ENCODE data around the gene AUH.

AUH gene

DNA sequence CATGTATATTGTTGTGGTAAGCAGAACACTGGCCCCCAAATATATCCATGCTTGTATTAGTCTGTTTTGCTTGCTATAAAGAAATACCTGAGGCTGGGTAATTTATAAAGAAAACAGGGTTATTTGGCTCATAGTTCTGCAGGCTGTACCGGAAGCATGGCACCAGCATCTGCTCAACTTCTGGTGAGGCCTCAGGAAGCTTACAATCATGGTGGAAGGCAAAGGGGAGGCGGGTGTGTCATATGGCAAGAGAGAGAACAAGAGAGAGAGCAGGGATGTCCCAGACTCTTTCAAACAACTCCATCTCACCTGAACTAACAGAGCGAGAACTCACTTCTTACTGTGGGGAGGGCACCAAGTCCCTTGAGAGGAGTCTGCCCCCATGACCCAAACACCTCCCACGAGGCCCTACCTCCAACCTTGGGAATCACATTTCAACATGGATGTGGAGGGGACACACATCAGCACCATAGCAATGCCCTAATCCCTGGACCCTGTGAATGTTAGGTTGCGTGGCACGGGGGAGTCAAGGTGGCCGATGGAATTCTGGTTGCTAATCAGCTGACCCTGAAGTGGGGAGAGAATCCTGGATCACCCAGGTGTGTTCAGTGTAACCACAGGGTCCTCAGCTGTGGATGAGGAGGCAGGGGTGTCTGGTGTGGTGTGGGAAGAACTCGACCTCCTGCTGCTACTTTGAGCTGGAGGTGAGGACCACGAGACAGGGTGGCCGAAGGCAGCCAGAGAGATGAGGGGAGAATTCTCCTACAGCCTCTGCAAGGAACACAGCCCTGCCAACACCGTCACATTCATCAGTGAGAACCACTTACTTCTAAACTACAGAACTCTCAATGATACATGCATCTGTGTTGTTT, 172.8 kb downstream of the AUH start:
- DNase-seq (ENCODE audit: low read depth), result no peak

DNA sequence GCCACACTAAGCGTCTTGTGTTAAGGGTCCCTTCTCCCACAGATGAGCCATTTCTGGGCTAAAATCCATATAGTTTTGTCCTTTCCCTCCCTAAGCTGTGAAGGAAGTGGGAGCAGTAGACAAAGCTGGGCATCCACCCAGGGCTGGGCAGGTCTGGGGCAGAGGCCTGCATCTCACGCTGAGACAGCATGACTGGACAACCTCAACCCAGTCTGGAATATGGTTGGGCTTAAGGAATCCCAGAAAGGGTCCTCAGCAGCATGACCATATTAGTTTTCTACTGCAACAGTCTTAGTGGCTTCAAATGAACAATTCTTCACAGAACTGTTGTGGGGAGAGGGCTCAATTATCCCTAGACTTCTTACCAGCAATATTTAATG, 173.8 kb downstream of the AUH start:
- no peak for DNase-seq (ENCODE audit: low read depth)

DNA sequence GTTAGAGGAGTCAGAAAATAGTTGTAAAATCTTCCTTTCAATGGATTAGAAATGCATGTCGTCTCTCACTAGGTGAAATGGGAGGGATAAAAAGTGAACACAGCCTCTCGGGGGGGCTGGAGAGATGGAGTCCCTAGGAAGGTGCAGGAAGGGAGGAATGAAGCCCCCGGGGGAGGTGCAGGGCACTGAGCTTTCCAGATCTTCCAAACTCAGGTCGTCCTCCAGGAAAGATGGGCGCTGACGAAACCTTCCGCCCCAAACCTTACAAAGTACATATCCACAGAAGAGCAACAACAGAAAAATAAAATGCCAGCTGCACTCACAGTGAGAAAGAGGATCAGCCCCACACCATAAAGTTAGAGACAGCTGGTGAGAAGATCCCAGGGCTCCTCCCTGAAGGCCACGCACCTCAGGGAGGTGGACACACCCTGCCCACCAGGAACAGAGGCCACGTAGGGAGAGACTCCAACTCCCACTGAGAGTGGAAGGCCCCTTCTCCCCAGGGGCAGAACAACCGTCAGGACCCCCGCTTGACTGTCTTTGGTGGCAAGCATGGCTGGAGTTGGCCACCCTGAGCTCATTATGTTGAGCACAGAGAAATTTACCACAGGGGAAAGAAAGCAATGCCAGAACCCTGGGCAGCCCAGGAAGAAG, 174.3 kb downstream of the AUH start:
- no peak for DNase-seq (ENCODE audit: low read depth)

DNA sequence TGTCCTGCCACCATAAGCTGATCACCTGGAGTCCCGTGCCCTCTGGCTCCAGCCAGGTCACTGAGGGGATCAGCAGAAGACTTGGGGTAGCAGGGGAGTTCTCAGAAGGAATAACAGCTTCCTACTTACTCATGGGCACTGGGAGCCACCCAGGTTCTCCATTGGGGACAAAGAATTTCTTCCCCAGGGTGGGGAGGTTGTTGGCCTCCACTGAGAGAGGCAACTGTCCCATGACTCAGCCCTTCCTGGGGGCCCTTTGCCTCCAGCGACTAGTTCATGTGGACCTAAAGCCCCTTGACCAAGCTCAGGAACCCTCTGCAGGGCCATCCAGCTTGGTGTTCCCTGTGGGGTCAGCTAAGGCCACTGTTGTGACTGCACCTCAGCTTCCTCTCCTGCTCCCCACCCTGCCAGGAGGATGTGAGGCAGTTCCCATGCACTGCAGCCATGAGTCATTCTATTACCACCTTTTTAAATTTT, 175.0 kb downstream of the AUH start:
- no peak for DNase-seq (ENCODE audit: low read depth)

DNA sequence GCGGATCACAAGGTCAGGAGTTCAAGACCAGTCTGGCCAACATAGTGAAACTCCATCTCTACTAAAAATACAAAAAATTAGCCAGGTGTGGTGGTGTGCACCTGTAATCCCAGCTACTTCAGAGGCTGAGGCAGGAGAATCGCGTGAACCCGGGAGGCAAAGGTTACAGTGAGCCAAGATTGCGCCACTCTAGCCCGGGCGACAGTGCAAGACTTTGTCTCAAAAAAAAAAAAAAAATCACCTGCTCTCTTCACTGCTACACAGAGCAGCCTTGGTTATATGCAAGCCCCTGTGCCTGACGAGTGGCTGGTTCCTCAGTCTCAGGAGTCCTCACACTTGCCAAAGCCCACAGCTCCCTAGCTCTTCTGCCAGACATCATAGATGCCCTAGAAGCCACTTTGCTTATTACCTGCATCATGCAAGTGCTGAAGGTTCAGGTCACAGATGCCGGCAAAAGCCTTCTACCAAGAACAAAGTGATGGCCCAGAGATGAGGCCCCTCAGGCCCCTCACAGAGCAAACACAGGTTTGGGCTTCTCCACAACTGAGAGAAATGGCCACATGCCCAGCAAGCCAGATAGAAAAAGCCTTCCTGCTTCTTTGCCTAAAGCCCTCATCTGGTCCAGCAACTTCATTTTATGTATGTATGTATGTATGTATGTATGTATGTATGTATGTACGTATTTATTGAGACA, 176.4 kb downstream of the AUH start:
- no peak for DNase-seq (ENCODE audit: low read depth)

DNA sequence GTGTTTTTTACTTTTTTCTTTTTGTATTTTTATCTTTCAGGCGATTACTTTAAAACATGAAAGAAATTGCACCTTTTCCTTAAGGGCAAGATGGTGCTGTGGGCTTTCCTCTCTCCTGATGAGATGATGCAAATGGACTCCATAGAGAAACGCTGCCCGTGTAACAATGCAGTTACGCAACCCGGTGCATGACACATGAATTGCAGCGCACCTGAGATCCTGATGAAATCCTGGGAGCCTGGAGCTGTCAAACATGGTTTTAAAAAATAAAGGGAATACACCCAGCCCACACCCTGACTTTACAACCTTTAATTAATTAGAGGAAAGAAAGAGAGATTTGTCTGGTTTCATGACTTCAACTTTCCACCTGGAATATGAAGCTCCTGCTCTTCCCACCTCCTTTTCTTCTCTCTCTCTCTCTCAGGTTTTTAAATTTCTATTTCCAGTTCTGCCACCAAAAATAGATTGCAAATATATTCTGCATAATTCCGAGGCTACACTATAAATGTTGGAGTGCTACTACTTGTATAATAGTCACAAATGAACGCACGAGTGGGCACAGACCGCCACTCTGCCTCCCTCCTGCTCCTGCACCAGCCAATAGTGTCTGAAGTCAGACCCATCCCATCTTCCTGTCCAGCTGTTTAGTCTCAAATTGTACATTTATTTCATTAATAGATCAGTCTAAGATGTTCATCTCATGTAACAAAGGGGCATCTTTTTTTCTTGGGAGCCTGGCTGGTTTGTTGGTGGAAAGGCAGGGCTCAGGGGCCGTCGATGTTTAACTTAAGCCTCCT, 179.1 kb downstream of the AUH start:
- DNase-seq (ENCODE audit: low read depth), result no peak

DNA sequence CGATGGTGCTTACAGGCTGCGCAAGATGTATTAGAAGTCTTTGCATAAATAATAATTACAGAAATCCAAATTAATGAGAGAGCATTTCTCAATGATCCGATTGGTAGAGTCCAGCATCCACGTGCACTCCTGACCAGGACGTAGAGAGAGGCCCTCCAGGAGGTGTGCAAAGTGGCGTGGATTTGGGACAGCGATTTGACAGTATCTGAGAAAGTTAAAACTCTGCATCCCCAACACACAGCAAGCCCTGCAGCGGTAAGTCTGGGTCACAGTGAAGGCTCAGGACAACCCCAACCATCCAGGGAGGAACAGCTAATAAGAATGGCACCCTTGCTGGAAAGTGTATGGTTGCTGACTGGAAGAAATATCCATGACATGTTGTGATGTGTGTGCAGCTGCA, 180.2 kb downstream of the AUH start:
- DNase-seq (ENCODE audit: low read depth), result no peak

DNA sequence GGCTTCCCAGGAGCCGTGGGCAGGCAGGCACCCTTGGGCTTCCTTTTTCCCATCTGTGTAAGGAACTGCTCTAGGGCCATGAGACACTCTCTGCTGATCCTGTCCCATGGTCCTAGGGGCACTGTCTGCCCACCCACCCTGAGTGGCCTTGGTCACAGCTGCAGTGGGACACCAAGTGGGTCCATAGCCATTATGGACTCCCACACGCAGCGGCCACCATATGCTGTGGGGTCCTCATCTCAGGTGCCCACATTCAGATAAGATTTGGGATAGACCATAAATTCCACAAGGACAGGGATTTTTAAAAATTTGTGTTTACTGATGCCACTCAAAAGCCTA, 180.8 kb downstream of the AUH start:
- DNase-seq (ENCODE audit: low read depth), result no peak

DNA sequence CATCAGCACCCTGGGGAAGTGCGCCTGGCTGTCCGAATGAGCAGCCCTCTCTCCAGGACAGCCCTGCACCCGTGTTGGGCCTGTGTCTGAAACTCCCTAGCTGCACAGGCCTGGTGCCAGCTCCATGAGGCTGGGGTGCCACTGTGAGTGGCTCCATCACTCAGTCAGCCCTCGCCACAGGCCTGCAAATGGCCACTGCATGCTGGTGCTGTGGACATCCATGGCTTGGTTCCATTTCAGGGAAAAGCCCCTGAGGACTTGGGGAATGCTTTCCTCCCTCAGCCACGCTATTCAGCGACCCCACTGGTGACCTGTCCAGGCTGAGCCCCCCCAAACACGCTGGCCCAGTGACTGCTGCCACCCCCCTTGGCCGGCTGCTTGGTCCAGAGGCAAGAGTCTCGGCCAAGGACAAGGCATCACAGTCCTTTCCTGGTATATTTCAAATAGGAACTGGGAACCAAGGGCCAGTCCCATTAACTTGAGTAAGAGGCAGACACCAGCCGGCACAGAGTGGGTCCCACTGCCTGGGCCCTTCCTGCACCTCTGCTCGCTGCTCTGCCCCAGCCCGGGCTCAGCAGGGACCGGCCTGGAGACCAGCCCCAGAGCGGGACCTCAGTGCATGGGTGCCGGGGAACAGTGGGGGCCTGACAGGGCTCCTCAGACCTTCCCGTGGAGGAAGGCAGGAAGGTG, 181.3 kb downstream of the AUH start:
- no peak for DNase-seq (ENCODE audit: low read depth)

DNA sequence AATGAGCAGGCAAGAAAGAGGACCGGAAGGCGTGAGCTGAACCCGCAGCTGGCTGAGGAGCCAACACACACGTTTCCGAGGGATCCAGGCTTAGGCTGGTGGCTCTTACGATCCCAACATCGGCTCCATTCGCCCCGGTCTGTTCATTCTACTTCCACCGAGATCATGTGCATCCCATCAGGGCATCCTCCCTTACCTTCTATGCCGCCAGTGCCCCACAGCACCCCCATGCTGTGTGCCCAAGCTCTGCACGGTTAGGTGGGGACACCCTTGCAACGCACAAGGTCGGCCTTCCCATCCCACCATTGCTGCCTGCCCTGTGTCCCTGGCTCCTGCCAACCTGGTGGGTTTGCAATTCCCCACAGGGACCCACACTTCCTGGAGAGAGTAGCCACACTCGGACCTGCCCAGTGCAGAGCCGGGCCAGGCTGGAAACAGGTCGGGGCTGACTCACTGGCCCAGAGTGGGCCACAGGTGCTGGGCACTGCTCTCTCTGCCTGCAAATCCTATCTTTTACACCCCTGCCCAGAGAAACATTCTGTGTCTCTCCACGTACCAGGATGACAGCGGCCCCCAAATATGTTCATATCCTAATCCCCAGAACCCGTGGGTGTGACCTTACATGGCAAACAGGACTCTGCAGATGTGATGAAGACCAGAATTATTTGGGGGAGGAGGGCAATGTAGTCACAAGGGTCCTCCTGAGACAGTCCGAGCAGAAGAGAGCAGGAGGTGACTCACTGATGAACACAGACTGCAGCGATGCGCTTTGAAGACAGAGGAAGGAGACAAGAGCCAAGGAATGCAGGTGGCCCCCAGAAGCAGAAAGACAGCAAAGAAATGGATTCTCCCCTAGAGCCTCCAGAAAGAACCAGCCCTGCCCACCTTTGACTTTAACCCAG, 182.2 kb downstream of the AUH start:
- no peak for DNase-seq (ENCODE audit: low read depth)

DNA sequence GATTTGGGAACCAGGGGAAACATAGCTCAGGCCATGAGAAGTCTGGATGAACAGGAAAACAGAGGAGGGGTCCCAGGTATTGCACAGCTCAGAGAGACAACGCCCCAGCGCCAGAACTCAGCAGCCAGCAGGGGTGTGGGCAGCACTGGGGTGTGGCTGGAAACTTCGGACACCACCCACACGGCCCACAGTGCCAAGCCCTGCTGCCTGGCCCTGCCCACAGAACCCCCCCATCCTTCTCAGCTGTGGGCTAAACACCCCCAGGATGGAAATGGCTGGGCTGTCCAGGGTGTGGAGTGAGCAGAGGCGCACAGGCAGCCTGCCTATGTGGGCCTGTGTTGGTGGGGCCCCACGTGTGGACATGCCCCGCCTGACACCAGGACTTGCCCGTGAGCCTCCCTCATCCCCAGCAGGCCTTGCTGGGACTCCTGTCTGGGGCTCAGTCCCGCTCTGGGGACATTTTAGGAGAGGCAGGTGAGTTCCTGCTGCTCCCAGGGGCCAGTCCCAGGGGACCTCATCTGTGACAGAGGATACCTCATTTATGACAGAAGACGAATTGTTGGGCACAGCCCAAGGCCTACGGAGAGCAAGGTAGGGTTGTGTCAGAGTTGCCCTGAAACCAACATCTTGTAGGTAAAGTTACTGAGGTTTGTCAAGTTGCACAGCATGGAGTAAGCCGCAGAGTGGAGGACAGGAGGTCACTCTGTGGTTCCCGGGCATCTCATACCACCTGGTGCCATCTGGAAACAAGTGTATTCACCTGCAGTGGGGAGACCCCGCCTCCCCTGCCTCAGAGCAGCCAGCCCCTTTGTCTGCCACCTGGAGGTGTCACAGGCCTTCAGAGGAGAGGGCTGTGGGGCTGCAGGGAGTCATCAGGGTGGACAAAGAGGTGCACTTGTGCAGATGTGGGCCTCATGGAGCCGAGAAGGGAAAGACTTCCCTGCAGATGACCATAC, 183.2 kb downstream of the AUH start:
- DNase-seq (ENCODE audit: low read depth), result no peak

DNA sequence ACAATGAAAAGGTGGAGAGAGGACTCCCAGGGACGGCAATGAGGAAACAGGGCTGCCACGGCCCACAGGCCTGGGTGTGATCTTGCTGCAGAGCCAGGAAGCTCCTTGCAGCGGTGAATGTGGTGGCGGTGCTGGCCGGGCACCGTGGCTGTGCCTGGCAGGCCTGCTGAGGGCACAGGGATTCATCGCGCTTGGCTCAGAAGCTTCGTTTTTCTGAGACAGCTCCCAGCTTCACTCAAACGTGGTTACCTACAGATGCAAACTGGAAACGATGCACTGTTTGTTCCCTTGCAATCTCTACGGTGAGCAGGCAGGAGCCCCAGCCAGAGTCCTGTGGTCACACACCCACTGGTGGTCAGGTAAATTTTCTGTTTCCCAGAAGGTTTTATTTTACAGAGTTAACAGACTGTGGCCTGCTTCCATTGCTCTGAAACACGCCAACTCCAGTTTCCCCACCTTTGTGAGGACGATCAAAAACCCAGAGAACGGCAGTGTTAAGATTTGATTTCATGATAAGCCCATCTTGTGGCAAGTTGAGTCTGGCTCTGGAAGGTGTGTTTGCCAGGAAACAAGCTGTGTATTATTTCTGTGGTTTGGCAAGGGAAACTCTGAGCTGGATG, 183.9 kb downstream of the AUH start:
- no peak for DNase-seq (ENCODE audit: low read depth)

DNA sequence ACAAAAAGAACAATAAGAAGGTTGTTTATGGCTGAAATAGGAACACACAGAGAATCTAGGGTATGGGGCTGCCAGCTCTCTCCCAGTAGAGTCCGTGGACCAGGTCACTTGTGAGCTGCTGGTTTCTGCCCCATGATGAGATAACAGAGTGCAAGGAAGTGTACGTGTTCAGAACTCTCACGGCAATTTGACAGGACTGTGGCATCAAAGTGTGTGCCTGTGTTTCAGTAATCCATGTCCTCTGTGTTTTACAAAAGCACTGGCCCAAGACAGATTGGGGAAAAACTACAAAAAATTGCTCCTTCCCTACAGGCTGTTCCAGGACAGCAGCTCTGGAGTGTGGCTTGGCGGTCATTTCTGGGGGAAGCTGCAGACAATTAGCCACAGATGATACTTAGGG, 184.6 kb downstream of the AUH start:
- DNase-seq (ENCODE audit: low read depth), result no peak

DNA sequence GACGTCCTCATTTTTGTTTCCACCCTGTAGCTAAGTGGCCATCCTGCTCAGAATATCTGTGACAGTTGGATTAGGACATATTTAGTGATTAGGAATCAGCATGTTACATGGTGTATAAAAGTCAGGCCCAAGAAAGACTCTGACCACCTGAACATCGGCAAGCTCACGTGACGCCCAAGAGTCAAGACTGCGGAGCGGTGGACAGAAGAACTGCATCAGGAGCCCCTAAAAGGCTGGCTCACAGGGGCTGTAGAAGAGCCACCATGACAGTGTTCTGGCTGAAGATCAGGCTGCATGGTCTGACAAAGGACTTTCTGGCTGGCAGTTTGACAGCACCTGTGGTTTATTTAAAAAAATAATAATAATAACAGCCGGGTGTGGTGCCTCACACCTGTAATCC, 185.3 kb downstream of the AUH start:
- no peak for DNase-seq (ENCODE audit: low read depth)

DNA sequence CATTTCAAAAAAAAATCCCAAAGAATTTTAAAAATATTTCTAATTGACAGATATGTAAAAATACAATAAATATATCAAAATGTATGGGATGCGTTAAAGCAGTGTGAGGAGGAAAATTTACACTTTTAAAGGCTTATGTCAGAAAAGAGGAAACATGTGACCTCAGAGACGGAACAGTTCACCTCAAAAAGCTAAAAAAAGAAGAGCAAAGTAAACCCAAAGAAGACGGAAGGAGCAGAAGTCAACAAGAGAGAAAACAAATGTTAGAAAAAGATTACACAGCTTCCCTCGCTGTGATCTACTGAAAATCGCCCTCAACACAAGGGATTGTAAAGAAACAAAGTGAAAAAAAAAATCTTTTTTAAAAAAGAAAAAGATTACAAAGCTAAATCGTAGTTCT, 186.9 kb downstream of the AUH start:
- no peak for DNase-seq (ENCODE audit: low read depth)

DNA sequence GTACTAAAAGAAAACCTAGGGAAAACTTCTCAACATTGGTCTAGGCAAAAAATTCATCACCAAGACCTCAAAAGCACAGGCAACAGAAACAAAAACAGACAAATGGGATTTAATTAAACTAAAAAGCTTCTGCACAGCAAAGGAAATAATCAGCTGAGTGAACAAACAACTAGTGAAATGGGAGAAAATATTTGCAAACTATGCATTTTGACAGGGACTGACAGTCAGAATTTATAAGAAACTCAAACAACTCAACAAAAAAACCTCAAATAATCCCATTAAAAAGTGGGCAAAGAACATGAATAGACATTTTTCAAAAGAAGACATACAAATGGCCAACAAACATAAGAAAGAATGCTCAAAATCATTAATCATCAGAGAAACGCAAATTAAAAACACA, 189.4 kb downstream of the AUH start:
- no peak for DNase-seq (ENCODE audit: low read depth)

DNA sequence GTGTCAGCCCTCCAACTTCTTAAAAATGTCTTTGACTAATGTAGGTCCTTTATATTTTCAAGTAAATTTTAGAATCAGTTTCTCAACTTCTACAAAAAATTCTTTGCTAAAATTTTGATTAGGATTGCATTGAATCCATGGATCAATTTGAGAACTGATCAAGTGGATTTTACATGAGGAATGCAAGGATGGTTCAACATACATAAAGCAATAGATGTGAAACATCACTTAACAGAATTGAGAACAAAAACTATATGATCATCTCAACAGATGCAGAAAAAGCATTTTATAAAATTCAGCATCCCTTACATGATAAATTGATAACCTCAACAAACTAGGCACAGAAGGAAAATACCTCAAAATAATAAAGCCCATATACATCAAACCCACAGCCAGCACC, 190.8 kb downstream of the AUH start:
- no peak for DNase-seq (ENCODE audit: low read depth)

DNA sequence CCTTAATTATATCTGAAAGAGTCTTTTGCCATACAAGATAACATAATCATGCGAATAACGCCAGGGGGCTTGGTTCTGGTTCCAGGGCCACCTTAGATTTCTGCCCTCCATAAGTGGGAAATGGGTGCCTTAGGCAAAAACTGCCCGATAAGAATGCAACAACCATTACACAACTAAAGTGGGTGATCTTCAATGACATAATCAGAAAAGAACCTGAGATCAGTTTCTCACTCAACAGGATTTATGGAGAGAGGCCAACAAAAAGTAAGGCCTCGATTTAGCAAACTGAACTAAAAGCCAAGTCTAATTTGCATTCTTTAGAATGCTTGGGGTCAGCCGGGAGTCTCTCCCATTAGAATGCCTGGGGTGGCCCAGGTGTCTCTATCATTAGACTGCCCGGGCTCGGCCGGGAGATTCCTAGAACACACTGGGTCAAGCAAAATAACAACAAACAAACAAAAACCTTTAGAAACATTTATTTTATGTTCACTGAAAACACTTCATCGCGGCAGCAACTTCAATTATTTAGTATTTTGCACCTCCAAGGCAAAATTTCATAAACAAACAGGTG, 194.8 kb downstream of the AUH start:
- DNase-seq (ENCODE audit: low read depth), result no peak
